ENCODE measurements around the gene CD99L2.

The CD99L2 gene

GRCh38 chrX:150761176-150761818 is 137.2 kb downstream of the CD99L2 start:
- DNase-seq = no peak

- no peak for DNase-seq
These were observed 138.7 kb downstream of the CD99L2 start for GRCh38 chrX:150759568-150760416.

- no peak for DNase-seq
These were observed 141.1 kb downstream of the CD99L2 start for GRCh38 chrX:150757371-150757770.

- no peak for DNase-seq
These were observed 144.5 kb downstream of the CD99L2 start for GRCh38 chrX:150753968-150754367.

GRCh38 chrX:150753357-150753756 is 145.1 kb downstream of the CD99L2 start:
- no peak for DNase-seq

GRCh38 chrX:150752124-150752523 is 146.3 kb downstream of the CD99L2 start:
- DNase-seq = no peak

- DNase-seq = no peak
These were observed 162.0 kb downstream of the CD99L2 start for GRCh38 chrX:150736475-150736874.

GRCh38 chrX:150731795-150732194 is 166.7 kb downstream of the CD99L2 start:
- peak; percentile 62 for DNase-seq

GRCh38 chrX:150730719-150731118 is 167.7 kb downstream of the CD99L2 start:
- DNase-seq = no peak

GRCh38 chrX:150729956-150730355 is 168.5 kb downstream of the CD99L2 start:
- DNase-seq = no peak

- no peak for DNase-seq
These were observed 178.8 kb downstream of the CD99L2 start for GRCh38 chrX:150719621-150720020.

Data from activated naive CD4-positive, alpha-beta T cell treated with Interleukin-2 at 50 U/mL for 16 hours (primary cell).